H1 (cell line): ENCODE results near the gene LYRM4. TPM values are rescaled to one million over a fixed set of nuclear protein-coding genes. Genes with fewer than 3 reads are reported as not detected.

Source experiments
- ASH2L ChIP-seq: fragments of 200-600, 300-600 bp; sonication (generic); IDR thresholded peaks from one replicate; pipeline ENCODE4 v1.7.1; 2017; ENCODE audit warnings: low read length
- CEBPB ChIP-seq: IDR thresholded peaks from 2 replicates; pipeline ENCODE4 v1.6.1; 2012; ENCODE audit warnings: low read depth, low read length
- EP300 ChIP-seq, 2 experiments: IDR thresholded peaks; 1 replicate in 1 of 2; 2 replicates in 1 of 2; pipeline ENCODE4 v1.6.1; 2011 to 2012; ENCODE audit warnings: low read depth in 2 of 2, low read length in 2 of 2, mild to moderate bottlenecking in 2 of 2, borderline replicate concordance in 1 of 2, inconsistent platforms in 1 of 2, moderate library complexity in 1 of 2
- SIN3A ChIP-seq, 2 experiments: IDR thresholded peaks in 1 of 2; conservative IDR thresholded peaks in 1 of 2; 2 replicates each; pipeline ENCODE4 v1.6.1; 2011 to 2012; ENCODE audit warnings: low read length in 2 of 2, improper control_type of control experiment in 1 of 2, low read depth in 1 of 2, mild to moderate bottlenecking in 1 of 2
- SUZ12 ChIP-seq: fragments of 200-600 bp; sonication (generic); IDR thresholded peaks from 2 replicates; pipeline ENCODE4 v1.6.1; 2012; ENCODE audit warnings: mild to moderate bottlenecking, inconsistent platforms, low read length, moderate library complexity, mixed read lengths
- polyA plus RNA-seq, 7 experiments: library from polyadenylated mRNA; depleted of rRNA in 3 of 7; stranded (reverse) in 5 of 7; unstranded in 2 of 7; fragments of >200 nt in 5 of 7; fragments of 200-250 nt in 2 of 7; gene quantifications; 1 replicate in 5 of 7; 2 replicates in 1 of 7; 4 replicates in 1 of 7; pipeline versions ENCODE4 v1.2.1 to v1.2.3, GENCODE V29; 2011 to 2013; ENCODE audit warnings: missing spikeins in 2 of 7, mixed read lengths in 2 of 7
- total RNA-seq: library from RNA; stranded (reverse); fragmentation: NEBNext Ultra II Directional; extraction: Animal tissue kit (Norgen Biotek cat#: 25700); gene quantifications from 2 replicates; pipeline ENCODE4 v1.2.1, GENCODE V29; 2021

LYRM4 gene
- total and polyA plus RNA-seq, 2 of the 8 experiments (the other 6 are each of a cell fraction or from before 2014, with no cell fraction given) = 56.6 to 62.8 TPM

DNA sequence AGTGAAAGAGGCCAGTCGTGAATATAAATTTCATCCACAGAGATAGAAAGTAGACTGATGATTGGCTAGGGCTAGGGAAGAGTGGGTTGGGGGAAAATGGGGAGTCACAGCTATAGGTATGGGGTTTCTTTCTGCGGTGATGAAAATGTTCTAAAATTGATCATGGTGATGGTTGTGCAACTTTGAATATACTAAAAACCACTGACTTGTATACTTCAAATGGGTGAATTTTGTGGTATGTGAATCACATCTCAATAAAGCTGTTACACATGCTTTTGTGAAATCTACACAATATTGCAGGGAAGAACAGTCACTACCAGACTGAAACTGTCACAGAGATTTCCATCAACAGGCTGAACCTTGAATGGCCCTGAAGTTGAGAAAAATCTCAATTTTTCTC is 61.5 kb downstream of the LYRM4 start (continued):
- no peak for TF ChIP-seq SUZ12
- TF ChIP-seq EP300 (IDR thresholded peaks at IDR 0.05; ENCODE audit: borderline replicate concordance in 1 of 2, low read depth in 2 of 2, low read length in 2 of 2) = no peak
- no peak for TF ChIP-seq SIN3A (conservative IDR thresholded peaks at IDR 0.05 in 1 of 2, IDR thresholded peaks at IDR 0.05 in 1 of 2; ENCODE audit: low read depth in 1 of 2, low read length in 2 of 2)
- TF ChIP-seq CEBPB = no peak
- no peak for TF ChIP-seq ASH2L
